ENCODE measurements around the gene MCCD1. TPM values are rescaled to one million over a fixed set of nuclear protein-coding genes. Genes with fewer than 3 reads are reported as not detected.

MCCD1 gene
- total and polyA plus RNA-seq, 2 of the 13 experiments (the other 11 are each of a cell fraction or from before 2014, with no cell fraction given) = 0.15 TPM; not detected in 1

DNA sequence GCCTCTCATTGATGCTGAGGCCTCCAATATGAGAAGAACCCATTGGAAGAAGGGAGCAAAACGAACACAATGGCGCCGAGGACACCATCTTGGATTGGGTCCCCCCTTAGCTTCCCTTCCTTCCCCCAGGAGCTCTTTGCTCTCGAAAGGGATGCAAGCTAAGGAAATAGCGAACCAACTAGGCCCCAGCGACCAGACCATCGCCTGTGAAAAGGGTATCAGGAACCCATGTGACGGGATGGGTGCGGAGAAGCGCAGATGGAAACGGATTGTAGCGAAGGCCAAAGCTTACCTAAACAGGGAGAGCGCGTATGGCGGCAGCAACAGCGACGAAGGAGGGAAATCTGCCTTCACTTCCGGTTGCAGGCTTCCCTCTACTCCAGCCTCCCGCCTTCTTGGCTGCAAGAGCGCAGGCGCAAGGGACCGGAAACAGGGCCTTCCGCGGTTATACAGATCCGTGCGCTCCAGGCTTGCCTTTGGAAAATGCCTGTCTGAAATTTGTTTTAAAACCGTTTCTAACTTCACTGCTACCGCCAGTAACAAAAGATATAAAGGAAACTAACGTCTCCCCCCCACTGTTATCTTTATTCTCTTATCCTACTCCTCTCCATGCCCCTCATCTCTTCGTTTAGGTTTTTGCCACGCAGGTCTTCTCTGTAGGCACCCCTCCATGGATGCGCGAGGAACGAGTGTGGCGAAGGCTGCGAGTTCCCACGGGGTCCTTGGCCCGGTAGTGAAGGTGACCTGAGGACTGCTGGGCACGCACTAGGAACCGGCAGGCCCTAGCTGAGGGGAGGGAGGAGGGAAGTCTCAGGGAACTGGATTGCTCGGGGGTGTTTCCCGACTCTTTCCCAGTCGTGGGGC lies 13.1 kb downstream of the MCCD1 start, which contains the start of gene DDX39B (continued):
- TF ChIP-seq GMEB1 (CRISPR knock-in tag; IDR thresholded peaks at IDR 0.05; ENCODE audit: borderline replicate concordance) (peak; percentile 73), SNAI1 (CRISPR knock-in tag; IDR thresholded peaks at IDR 0.05; ENCODE audit: borderline replicate concordance) (peak; percentile 83), KAT8 (CRISPR knock-in tag; IDR thresholded peaks at IDR 0.05) (peak; percentile 95), DNMT3B (CRISPR knock-in tag; conservative IDR thresholded peaks at IDR 0.05) (no peak; the same call in none of the 2 replicates), ZNF20 (CRISPR knock-in tag; IDR thresholded peaks at IDR 0.05) (peak; percentile 92; the same call in 1 of the 2 replicates), HIVEP1 (CRISPR knock-in tag; IDR thresholded peaks at IDR 0.05) (peak; percentile 80), SP2 (CRISPR knock-in tag; IDR thresholded peaks at IDR 0.05) (peak; percentile 59), ZNF136 (CRISPR knock-in tag; IDR thresholded peaks at IDR 0.05; ENCODE audit: low read depth) (peak; percentile 61; the same call in 1 of the 2 replicates), ZNF33A (CRISPR knock-in tag; IDR thresholded peaks at IDR 0.05; ENCODE audit: borderline replicate concordance) (peak; percentile 77; the same call in 1 of the 2 replicates), SOX13 (IDR thresholded peaks at IDR 0.05) (no peak), SOX13 (CRISPR knock-in tag; conservative IDR thresholded peaks at IDR 0.05 in 1 of 2, IDR thresholded peaks at IDR 0.05 in 1 of 2) (peak in 1 of 2 experiments; percentile 30; a peak in 2 of 4 replicates), POLR2A (IDR thresholded peaks at IDR 0.05; ENCODE audit: insufficient read depth in 1 of 2, low read depth in 2 of 2, low read length in 2 of 2) (peak; percentile 98 to 99), ZNF296 (CRISPR knock-in tag; conservative IDR thresholded peaks at IDR 0.05) (no peak), SMARCC2 (IDR thresholded peaks at IDR 0.05) (no peak), HNF4A (CRISPR knock-in tag; IDR thresholded peaks at IDR 0.05) (no peak; the same call in none of the 2 replicates), ZNF761 (CRISPR knock-in tag; conservative IDR thresholded peaks at IDR 0.05) (no peak), CENPT (CRISPR knock-in tag; IDR thresholded peaks at IDR 0.05; ENCODE audit: low read depth) (peak; percentile 27; the same call in 1 of the 2 replicates), ZBTB42 (CRISPR knock-in tag; IDR thresholded peaks at IDR 0.05) (no peak), SYNCRIP (IDR thresholded peaks at IDR 0.05; ENCODE audit: insufficient read depth, low read depth, low read length) (no peak), PRMT3 (CRISPR knock-in tag; IDR thresholded peaks at IDR 0.05; ENCODE audit: borderline replicate concordance, low read depth) (0 out of 2 replicates have a peak, but pooled peaks have one; percentile 66), CEBPG (CRISPR knock-in tag; IDR thresholded peaks at IDR 0.05) (peak; percentile 56; the same call in 1 of the 2 replicates)
- TF ChIP-seq, protein P1, sequence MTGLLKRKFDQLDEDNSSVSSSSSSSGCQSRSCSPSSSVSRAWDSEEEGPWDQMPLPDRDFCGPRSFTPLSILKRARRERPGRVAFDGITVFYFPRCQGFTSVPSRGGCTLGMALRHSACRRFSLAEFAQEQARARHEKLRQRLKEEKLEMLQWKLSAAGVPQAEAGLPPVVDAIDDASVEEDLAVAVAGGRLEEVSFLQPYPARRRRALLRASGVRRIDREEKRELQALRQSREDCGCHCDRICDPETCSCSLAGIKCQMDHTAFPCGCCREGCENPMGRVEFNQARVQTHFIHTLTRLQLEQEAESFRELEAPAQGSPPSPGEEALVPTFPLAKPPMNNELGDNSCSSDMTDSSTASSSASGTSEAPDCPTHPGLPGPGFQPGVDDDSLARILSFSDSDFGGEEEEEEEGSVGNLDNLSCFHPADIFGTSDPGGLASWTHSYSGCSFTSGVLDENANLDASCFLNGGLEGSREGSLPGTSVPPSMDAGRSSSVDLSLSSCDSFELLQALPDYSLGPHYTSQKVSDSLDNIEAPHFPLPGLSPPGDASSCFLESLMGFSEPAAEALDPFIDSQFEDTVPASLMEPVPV (CRISPR knock-in tag; IDR thresholded peaks at IDR 0.05) = 0 out of 2 replicates have a peak, but pooled peaks have one; percentile 6
- TF ChIP-seq, protein P2, sequence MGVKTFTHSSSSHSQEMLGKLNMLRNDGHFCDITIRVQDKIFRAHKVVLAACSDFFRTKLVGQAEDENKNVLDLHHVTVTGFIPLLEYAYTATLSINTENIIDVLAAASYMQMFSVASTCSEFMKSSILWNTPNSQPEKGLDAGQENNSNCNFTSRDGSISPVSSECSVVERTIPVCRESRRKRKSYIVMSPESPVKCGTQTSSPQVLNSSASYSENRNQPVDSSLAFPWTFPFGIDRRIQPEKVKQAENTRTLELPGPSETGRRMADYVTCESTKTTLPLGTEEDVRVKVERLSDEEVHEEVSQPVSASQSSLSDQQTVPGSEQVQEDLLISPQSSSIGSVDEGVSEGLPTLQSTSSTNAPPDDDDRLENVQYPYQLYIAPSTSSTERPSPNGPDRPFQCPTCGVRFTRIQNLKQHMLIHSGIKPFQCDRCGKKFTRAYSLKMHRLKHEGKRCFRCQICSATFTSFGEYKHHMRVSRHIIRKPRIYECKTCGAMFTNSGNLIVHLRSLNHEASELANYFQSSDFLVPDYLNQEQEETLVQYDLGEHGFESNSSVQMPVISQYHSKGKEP (CRISPR knock-in tag; IDR thresholded peaks at IDR 0.05) = 0 out of 2 replicates have a peak, but pooled peaks have one; percentile 70

Data from HepG2 (cell line).